Measurements from ENCODE around the gene BATF3.

- no peak for TF ChIP-seq EP300 (IDR thresholded peaks at IDR 0.05; ENCODE audit: low read depth)
- TF ChIP-seq POLR2A (IDR thresholded peaks at IDR 0.05): no peak
- no peak for TF ChIP-seq POLR2AphosphoS5 (IDR thresholded peaks at IDR 0.05)
- TF ChIP-seq CTCF (IDR thresholded peaks at IDR 0.05): no peak
These were observed 20.9 kb downstream of the BATF3 start for GRCh38 chr1:212678456-212679410.
